ENCODE results near the gene PIK3R1. TPM values are rescaled to one million over a fixed set of nuclear protein-coding genes. Genes with fewer than 3 reads are reported as not detected.

The PIK3R1 gene
- total RNA-seq, 2 donors from 2014 or later: 81.8 to 91.5 TPM

DNA sequence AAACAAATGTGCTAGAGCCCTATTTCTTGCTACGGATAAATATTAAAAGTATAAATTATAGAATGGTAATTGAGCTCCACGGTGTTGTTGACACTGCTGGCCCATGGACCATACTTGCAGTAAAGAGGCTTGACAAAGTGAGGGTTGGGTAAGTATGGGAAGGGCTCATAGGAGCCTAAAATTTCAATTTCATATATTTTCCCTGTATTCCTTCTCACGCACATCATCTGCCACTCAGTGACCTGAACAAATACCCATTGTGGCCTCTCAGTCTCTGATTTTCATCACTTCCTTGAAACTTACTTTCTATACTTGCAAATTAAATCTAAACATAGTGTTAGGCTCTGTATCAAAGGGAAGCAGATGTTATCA, 116.5 kb downstream of the PIK3R1 start:
- Histone ChIP-seq H3K27ac (no peak overlapping the region), H3K4me1 (ENCODE audit: control insufficient read depth in 1 of 2, low read depth in 2 of 2) (peaks cover 0 to 3% of the 10 kb centered on the region in 2 donors), H3K27me3 (replicated peaks; ENCODE audit: insufficient read depth) (no peaks in the 10 kb centered on the region), H3K4me3 (no peak overlapping the region), H3K36me3 (no peaks in the 10 kb centered on the region), H3K9me3 (no peaks in the 10 kb centered on the region)
- TF ChIP-seq, protein P1, sequence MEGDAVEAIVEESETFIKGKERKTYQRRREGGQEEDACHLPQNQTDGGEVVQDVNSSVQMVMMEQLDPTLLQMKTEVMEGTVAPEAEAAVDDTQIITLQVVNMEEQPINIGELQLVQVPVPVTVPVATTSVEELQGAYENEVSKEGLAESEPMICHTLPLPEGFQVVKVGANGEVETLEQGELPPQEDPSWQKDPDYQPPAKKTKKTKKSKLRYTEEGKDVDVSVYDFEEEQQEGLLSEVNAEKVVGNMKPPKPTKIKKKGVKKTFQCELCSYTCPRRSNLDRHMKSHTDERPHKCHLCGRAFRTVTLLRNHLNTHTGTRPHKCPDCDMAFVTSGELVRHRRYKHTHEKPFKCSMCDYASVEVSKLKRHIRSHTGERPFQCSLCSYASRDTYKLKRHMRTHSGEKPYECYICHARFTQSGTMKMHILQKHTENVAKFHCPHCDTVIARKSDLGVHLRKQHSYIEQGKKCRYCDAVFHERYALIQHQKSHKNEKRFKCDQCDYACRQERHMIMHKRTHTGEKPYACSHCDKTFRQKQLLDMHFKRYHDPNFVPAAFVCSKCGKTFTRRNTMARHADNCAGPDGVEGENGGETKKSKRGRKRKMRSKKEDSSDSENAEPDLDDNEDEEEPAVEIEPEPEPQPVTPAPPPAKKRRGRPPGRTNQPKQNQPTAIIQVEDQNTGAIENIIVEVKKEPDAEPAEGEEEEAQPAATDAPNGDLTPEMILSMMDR (IDR thresholded peaks at IDR 0.05): no peak
- no peak for DNase-seq (ENCODE audit: low spot score)
- no peak for ATAC-seq (ENCODE audit: insufficient number of reproducible peaks, low FRiP score, low read depth)

DNA sequence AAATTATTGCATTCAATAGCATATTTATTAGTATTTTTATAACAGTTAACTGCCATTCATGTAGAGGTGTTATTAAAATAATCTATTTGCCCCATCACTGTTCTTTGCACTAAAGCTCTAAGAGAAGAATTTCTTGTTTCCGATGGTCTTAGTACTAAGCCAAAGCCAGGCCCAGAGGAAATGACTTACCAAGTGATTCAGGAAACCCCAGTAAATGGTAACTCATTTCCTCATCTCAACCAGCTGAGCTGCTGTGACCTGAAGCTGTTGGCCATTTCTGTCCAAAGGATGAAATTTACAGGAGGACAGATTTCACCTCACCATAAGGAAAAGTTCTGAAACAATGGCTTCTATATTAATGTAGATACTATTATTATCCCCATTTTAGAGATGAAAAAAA, 117.0 kb downstream of the PIK3R1 start:
- DNase-seq (ENCODE audit: low spot score): no peak
- H3K9me3 ChIP-seq: no peaks in the 10 kb centered on the region
- H3K27ac ChIP-seq: no peak overlapping the region
- no peaks in the 10 kb centered on the region for H3K36me3 ChIP-seq
- TF ChIP-seq, protein P1 (IDR thresholded peaks at IDR 0.05): no peak
- H3K27me3 ChIP-seq (replicated peaks; ENCODE audit: insufficient read depth): no peaks in the 10 kb centered on the region
- peaks cover 0 to 3% of the 10 kb centered on the region in 2 donors for H3K4me1 ChIP-seq (ENCODE audit: control insufficient read depth in 1 of 2, low read depth in 2 of 2)
- ATAC-seq (ENCODE audit: insufficient number of reproducible peaks, low FRiP score, low read depth): no peak
- no peak overlapping the region for H3K4me3 ChIP-seq

DNA sequence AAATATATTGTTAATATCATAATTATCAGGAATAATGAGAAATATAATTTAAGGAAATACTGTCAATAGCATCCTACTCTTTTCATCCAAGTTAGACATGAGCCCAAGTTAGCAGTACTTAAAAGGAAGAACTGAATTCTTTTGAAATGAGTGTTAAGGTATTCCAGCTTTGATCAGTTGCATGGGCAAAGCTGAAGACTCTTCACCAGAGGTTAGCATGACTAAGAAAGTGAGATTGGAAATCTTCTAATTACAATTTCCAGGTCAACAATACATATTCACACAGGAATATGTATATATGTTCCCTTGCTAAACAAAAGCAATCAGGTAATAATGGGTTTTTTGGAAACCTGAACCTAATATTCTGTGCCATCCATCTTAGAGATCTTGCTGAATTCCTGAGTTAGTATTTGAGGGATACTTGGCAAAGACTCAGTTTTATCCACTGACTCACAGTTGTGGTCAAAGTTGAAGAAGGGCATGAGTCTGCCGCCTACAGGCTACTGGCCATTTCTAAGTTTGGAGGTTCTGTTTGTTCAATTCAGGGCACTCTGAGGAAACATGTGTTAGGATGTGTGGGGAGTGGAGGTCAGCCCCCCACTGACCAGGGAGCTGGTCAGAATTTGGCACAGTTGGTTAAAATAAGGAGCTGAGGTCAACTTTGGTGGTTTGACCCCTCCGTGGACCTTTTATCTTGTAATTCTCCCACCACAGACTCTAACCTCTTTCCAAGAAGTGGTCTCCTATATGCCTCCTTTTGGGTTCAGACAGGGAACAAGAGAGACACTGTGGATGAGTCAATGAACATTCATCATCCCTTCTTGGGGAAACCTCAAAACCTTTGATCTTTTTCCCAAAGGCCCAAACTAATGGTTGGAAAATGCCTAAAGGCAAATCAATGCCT, 118.3 kb downstream of the PIK3R1 start:
- peaks cover 0 to 3% of the 10 kb centered on the region in 2 donors for H3K4me1 ChIP-seq (ENCODE audit: control insufficient read depth in 1 of 2, low read depth in 2 of 2)
- no peak for ATAC-seq (ENCODE audit: insufficient number of reproducible peaks, low FRiP score, low read depth)

DNA sequence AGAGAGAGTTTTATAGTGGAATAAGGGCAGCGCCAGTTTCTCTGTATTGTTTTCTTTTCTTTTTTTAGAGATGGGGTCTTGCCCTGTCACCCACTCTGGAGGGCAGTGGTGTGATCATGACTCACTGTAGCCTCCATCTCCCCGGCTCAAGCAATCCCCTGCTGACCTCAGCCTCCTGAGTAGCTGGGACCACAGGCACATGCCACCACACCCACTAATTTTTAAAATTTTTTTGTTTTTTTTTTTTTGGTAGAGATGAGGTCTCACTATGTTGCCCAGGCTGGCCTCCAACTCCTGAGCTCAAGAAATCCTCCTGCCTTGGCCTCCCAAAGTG, 119.0 kb downstream of the PIK3R1 start:
- no peaks in the 10 kb centered on the region for H3K9me3 ChIP-seq

More for the DNA sequence above, 118.3 kb downstream of the PIK3R1 start:
- Histone ChIP-seq H3K4me3 (no peak overlapping the region), H3K27me3 (replicated peaks; ENCODE audit: insufficient read depth) (no peaks in the 10 kb centered on the region), H3K27ac (no peak overlapping the region), H3K9me3 (no peaks in the 10 kb centered on the region), H3K36me3 (no peaks in the 10 kb centered on the region)
- TF ChIP-seq, protein P1 (IDR thresholded peaks at IDR 0.05): no peak
- DNase-seq (ENCODE audit: low spot score): no peak

DNA sequence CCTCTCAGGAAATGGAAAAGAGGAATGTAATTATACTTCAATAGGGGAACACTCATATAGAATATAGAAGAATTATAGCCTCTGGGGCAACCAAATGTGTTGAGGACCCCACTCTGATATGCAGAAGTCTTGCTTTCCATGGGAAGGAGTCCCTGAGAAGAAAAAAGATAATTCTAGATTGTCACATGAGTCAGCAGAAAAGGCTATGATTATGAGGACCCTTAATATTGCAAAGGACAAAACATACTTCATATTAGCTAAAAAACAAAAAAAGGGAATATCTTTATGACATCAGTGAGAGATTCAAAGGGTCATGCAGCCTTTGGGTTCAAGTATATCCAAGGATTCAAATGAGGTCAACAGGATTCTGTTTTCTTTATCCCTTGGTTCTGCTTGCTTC, 119.5 kb downstream of the PIK3R1 start:
- ATAC-seq (ENCODE audit: insufficient number of reproducible peaks, low FRiP score, low read depth) (no peak), DNase-seq (ENCODE audit: low spot score) (no peak)
- no peaks in the 10 kb centered on the region for H3K27me3 ChIP-seq (replicated peaks; ENCODE audit: insufficient read depth)
- H3K4me3 ChIP-seq: no peak overlapping the region
- no peaks in the 10 kb centered on the region for H3K4me1 ChIP-seq (ENCODE audit: control insufficient read depth in 1 of 2, low read depth in 2 of 2)
- TF ChIP-seq, protein P1 (IDR thresholded peaks at IDR 0.05): no peak
- no peak overlapping the region for H3K27ac ChIP-seq
- H3K36me3 ChIP-seq: no peaks in the 10 kb centered on the region
- no peaks in the 10 kb centered on the region for H3K9me3 ChIP-seq

More for the DNA sequence above, 119.0 kb downstream of the PIK3R1 start:
- H3K27ac ChIP-seq: no peak overlapping the region
- ATAC-seq (ENCODE audit: insufficient number of reproducible peaks, low FRiP score, low read depth) (no peak), DNase-seq (ENCODE audit: low spot score) (no peak)
- H3K4me1 ChIP-seq (ENCODE audit: control insufficient read depth in 1 of 2, low read depth in 2 of 2): peaks cover 0 to 2% of the 10 kb centered on the region in 2 donors
- H3K36me3 ChIP-seq: no peaks in the 10 kb centered on the region
- TF ChIP-seq, protein P1 (IDR thresholded peaks at IDR 0.05): no peak
- H3K27me3 ChIP-seq (replicated peaks; ENCODE audit: insufficient read depth): no peaks in the 10 kb centered on the region
- H3K4me3 ChIP-seq: no peak overlapping the region

Measured in thoracic aorta (tissue), 2 donors.